Eye (tissue), 1 donor: ENCODE data around the gene PDGFC.

Source experiments
- DNase-seq: peaks from one replicate; pipeline ENCODE4 v3.0.0-alpha.2; 2015

PDGFC gene

GRCh38 chr4:156971676-156972378 is at the start of gene PDGFC:
Gene PDGFC (minus strand): TSS chr4:156971799. CDS start chr4:156970903, 896 bp downstream.
- DNase-seq = peak; percentile 86

- no peak for DNase-seq
Measured at GRCh38 chr4:157020882-157021281, 49.3 kb upstream of the PDGFC start.

- DNase-seq = no peak
Measured at GRCh38 chr4:157018920-157019490, 47.4 kb upstream of the PDGFC start.

- DNase-seq = no peak
Measured at GRCh38 chr4:157014621-157015591, 43.3 kb upstream of the PDGFC start.

- DNase-seq = no peak
Measured at GRCh38 chr4:157013656-157014055, 42.1 kb upstream of the PDGFC start.

GRCh38 chr4:157012781-157013180 is 41.2 kb upstream of the PDGFC start:
- DNase-seq = no peak

- DNase-seq = no peak
Measured at GRCh38 chr4:157012296-157012695, 40.7 kb upstream of the PDGFC start.

- DNase-seq = no peak
Measured at GRCh38 chr4:157010630-157011029, 39.0 kb upstream of the PDGFC start.

GRCh38 chr4:157005831-157006230 is 34.2 kb upstream of the PDGFC start:
- DNase-seq = no peak

GRCh38 chr4:157005193-157005592 is 33.6 kb upstream of the PDGFC start:
- DNase-seq = no peak

GRCh38 chr4:157004279-157005161 is 32.9 kb upstream of the PDGFC start:
- no peak for DNase-seq

GRCh38 chr4:156999175-156999517 is 27.5 kb upstream of the PDGFC start:
- peak; percentile 89 for DNase-seq

GRCh38 chr4:156998500-156999174 is 27.0 kb upstream of the PDGFC start:
- no peak for DNase-seq

- no peak for DNase-seq
Measured at GRCh38 chr4:156992943-156993342, 21.3 kb upstream of the PDGFC start.

- DNase-seq = no peak
Measured at GRCh38 chr4:156991161-156991560, 19.6 kb upstream of the PDGFC start.

- no peak for DNase-seq
Measured at GRCh38 chr4:156983366-156983765, 11.8 kb upstream of the PDGFC start.

- DNase-seq = no peak
Measured at GRCh38 chr4:156981262-156981769, 9.7 kb upstream of the PDGFC start.

GRCh38 chr4:156977435-156978160 is 6.0 kb upstream of the PDGFC start:
- DNase-seq = no peak

GRCh38 chr4:156976147-156976546 is 4.5 kb upstream of the PDGFC start:
- DNase-seq = no peak

GRCh38 chr4:156975686-156976085 is 4.1 kb upstream of the PDGFC start:
- no peak for DNase-seq

GRCh38 chr4:156974264-156974663 is 2.7 kb upstream of the PDGFC start:
- DNase-seq = no peak
